ENCODE results near the gene FAM217A.
"Not testable (repeated sequence)": the region's sequence is repeated elsewhere in the genome, so short reads cannot be mapped to it uniquely, and the experiment has no call there.

FAM217A gene

DNA sequence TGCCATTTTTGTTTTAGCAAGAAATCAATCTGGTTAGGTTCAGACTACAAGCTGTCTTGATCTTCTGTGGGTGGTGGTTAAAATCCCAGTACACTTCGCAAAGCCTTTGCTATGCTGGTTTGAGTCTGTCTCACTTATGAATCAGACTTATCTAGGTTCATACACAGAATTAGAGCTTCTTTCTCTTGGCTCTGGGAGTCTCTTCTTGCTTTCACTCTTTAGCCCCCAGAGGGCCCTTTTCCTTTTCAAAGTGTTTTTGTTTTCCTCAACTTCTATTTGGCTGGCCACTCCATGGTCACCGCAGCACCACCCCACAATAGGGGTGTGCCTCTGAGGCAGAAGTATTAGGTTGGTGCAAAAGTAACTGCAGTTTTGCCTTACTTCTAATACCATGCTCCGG, 35.2 kb upstream of the FAM217A start:
- TF ChIP-seq POLR2AphosphoS5 (IDR thresholded peaks at IDR 0.05; ENCODE audit: low read depth) (no peak), SPI1 (IDR thresholded peaks at IDR 0.05; ENCODE audit: borderline replicate concordance, low read depth) (no peak), CTCF (IDR thresholded peaks at IDR 0.05; ENCODE audit: insufficient read depth, low read length) (no peak), GABPA (IDR thresholded peaks at IDR 0.05; ENCODE audit: low read depth) (no peak)
- TF ChIP-seq, protein P1, sequence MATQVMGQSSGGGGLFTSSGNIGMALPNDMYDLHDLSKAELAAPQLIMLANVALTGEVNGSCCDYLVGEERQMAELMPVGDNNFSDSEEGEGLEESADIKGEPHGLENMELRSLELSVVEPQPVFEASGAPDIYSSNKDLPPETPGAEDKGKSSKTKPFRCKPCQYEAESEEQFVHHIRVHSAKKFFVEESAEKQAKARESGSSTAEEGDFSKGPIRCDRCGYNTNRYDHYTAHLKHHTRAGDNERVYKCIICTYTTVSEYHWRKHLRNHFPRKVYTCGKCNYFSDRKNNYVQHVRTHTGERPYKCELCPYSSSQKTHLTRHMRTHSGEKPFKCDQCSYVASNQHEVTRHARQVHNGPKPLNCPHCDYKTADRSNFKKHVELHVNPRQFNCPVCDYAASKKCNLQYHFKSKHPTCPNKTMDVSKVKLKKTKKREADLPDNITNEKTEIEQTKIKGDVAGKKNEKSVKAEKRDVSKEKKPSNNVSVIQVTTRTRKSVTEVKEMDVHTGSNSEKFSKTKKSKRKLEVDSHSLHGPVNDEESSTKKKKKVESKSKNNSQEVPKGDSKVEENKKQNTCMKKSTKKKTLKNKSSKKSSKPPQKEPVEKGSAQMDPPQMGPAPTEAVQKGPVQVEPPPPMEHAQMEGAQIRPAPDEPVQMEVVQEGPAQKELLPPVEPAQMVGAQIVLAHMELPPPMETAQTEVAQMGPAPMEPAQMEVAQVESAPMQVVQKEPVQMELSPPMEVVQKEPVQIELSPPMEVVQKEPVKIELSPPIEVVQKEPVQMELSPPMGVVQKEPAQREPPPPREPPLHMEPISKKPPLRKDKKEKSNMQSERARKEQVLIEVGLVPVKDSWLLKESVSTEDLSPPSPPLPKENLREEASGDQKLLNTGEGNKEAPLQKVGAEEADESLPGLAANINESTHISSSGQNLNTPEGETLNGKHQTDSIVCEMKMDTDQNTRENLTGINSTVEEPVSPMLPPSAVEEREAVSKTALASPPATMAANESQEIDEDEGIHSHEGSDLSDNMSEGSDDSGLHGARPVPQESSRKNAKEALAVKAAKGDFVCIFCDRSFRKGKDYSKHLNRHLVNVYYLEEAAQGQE (IDR thresholded peaks at IDR 0.05; ENCODE audit: insufficient replicate concordance, low read depth), result no peak
- no peak overlapping the region for H3K4me3 ChIP-seq (replicated peaks; ENCODE audit: insufficient read depth, low read length)
- H3K27ac ChIP-seq (replicated peaks), result no peak overlapping the region
- peaks cover 4% of the 10 kb centered on the region for H3K27me3 ChIP-seq (ENCODE audit: insufficient read depth, poor library complexity, severe bottlenecking)
- no peak for DNase-seq (ENCODE audit: low read depth in 1 of 2, low spot score in 1 of 2)

DNA sequence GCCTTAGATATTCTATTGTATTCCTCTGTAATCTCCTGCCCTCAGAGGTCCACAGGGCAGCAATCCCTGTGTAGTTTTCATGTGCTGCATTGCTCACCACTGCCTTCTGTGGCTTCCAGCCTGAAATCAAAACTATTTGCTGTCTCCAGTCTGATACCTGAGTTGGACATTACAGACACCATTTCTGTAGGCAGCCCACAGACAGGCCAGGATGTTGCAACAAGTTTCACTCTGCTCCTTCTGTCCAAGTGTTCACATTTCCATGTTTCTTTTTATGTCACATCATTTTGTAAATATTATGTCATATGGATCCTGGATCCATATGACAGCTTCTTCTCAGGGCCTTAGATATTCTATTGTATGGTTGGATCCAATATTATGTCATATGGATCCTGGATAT, 34.7 kb upstream of the FAM217A start:
- Histone ChIP-seq H3K27me3 (ENCODE audit: insufficient read depth, poor library complexity, severe bottlenecking) (peaks cover 4% of the 10 kb centered on the region), H3K4me3 (replicated peaks; ENCODE audit: insufficient read depth, low read length) (no peak overlapping the region), H3K27ac (replicated peaks) (no peak overlapping the region)
- DNase-seq (ENCODE audit: low read depth in 1 of 2, low spot score in 1 of 2), result no peak
- TF ChIP-seq CTCF (IDR thresholded peaks at IDR 0.05; ENCODE audit: insufficient read depth, low read length) (no peak), POLR2AphosphoS5 (IDR thresholded peaks at IDR 0.05; ENCODE audit: low read depth) (no peak), SPI1 (IDR thresholded peaks at IDR 0.05; ENCODE audit: borderline replicate concordance, low read depth) (no peak), GABPA (IDR thresholded peaks at IDR 0.05; ENCODE audit: low read depth) (no peak)
- TF ChIP-seq, protein P1 (IDR thresholded peaks at IDR 0.05; ENCODE audit: insufficient replicate concordance, low read depth), result no peak

DNA sequence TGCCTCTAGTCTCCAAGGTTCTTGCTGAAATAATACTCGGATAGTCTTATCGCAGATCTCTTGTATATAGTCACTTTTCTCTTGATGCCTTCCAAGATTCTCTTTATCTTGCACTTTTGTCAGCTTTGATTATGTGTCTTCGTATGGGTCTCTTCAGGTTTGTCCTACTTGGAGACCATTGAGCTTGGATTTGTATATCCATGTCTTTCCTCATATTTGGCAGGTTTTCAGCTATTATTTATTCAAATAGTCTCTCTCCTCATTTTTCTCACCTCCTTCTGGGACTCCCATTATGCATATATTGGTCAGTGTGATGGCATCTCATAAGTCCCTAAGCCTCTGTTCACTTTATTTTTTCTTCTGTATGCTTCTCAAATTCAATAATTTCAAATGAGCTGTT, 33.4 kb upstream of the FAM217A start:
- TF ChIP-seq SPI1 (IDR thresholded peaks at IDR 0.05; ENCODE audit: borderline replicate concordance, low read depth), result no peak
- no peak for TF ChIP-seq POLR2AphosphoS5 (IDR thresholded peaks at IDR 0.05; ENCODE audit: low read depth)
- TF ChIP-seq, protein P1 (IDR thresholded peaks at IDR 0.05; ENCODE audit: insufficient replicate concordance, low read depth), result no peak
- TF ChIP-seq CTCF (IDR thresholded peaks at IDR 0.05; ENCODE audit: insufficient read depth, low read length), result no peak
- no peak for TF ChIP-seq GABPA (IDR thresholded peaks at IDR 0.05; ENCODE audit: low read depth)
- H3K27ac ChIP-seq (replicated peaks), result no peak overlapping the region
- H3K4me3 ChIP-seq (replicated peaks; ENCODE audit: insufficient read depth, low read length), result no peak overlapping the region
- H3K27me3 ChIP-seq (ENCODE audit: insufficient read depth, poor library complexity, severe bottlenecking), result peaks cover 6% of the 10 kb centered on the region
- DNase-seq (ENCODE audit: low read depth in 1 of 2, low spot score in 1 of 2), result no peak

- H3K27ac ChIP-seq (replicated peaks); H3K4me3 ChIP-seq (replicated peaks; ENCODE audit: insufficient read depth, low read length); DNase-seq (ENCODE audit: low read depth in 1 of 2, low spot score in 1 of 2); H3K27me3 ChIP-seq (ENCODE audit: insufficient read depth, poor library complexity, severe bottlenecking): not testable (repeated sequence)
These were observed 30.5 kb upstream of the FAM217A start for GRCh38 chr6:4109363-4109815.

Data from HL-60 (cell line).